Hepatocyte (in vitro differentiated cells): ENCODE data around the gene OPN1SW.

Experiments
- CTCF ChIP-seq: fragments of 200-600 bp; sonication (generic); IDR thresholded peaks from 2 replicates; pipeline ENCODE4 v1.5.1; 2016; ENCODE audit warnings: antibody characterized with exemption, mild to moderate bottlenecking; ENCODE audit not compliant: poor library complexity
- EZH2 ChIP-seq: fragments of 200-600 bp; sonication (generic); IDR thresholded peaks from 2 replicates; pipeline ENCODE4 v1.6.1; 2016; ENCODE audit warnings: antibody characterized with exemption, mild to moderate bottlenecking, borderline replicate concordance

GRCh38 chr7:128774029-128774689 lies 1.4 kb downstream of the OPN1SW start:
- TF ChIP-seq EZH2 (no peak), CTCF (no peak)
